CD4-positive, alpha-beta T cell (primary cell): Measurements from ENCODE around the gene CDH13. TPM values are rescaled to one million over a fixed set of nuclear protein-coding genes. Genes with fewer than 3 reads are reported as not detected.

ENCODE experiments used
- ATAC-seq: fragments of 200-7000 bp; cut with Tn5 transposase; one replicate; pipeline ENCODE4 v1.10.0; 2022; ENCODE audit warnings: mild to moderate bottlenecking; ENCODE audit not compliant: poor library complexity
- CTCF ChIA-PET: fragments of 350-600 bp; sonication (Branson Sonifier 250); formaldehyde crosslinking; loops from one replicate; lab custom pipeline; 2021; ENCODE audit warnings: antibody characterized with exemption, inconsistent platforms; lab: Charles Lee
- POLR2A ChIA-PET: fragments of 350-600 bp; sonication (Branson Sonifier 250); formaldehyde crosslinking; loops from one replicate; lab custom pipeline; 2021; ENCODE audit warnings: antibody characterized with exemption, inconsistent platforms; lab: Charles Lee
- DNase-seq, 14 experiments: peaks; one replicate each; pipeline ENCODE4 v3.0.0-alpha.2; 2013 to 2020; ENCODE audit warnings: mixed read lengths in 2 of 14
- H3K27ac ChIP-seq, 2 donors: one replicate each; pipeline versions ENCODE4 v1.5.1 to v1.7.0; 2013; ENCODE audit warnings: low read length in 2 of 2, low read depth in 1 of 2, mild to moderate bottlenecking in 1 of 2
- H3K27me3 ChIP-seq, 2 experiments: 1 replicate in 1 of 2; 2 replicates in 1 of 2; pipeline versions ENCODE4 v1.6.1 to v1.7.0; 2013; ENCODE audit warnings: low read length in 2 of 2, control low read depth in 1 of 2, mild to moderate bottlenecking in 1 of 2, moderate library complexity in 1 of 2; ENCODE audit not compliant: insufficient read depth in 2 of 2, control insufficient read depth in 1 of 2
- H3K36me3 ChIP-seq: one replicate; pipeline ENCODE4 v1.6.1; 2013; ENCODE audit warnings: low read length, control low read depth; ENCODE audit not compliant: insufficient read depth
- H3K4me1 ChIP-seq: one replicate; pipeline ENCODE4 v1.6.1; 2013; ENCODE audit warnings: low read length, control low read depth; ENCODE audit not compliant: insufficient read depth
- H3K4me3 ChIP-seq: one replicate; pipeline ENCODE4 v1.5.1; 2013; ENCODE audit warnings: mild to moderate bottlenecking, low read length, moderate library complexity
- H3K9me3 ChIP-seq, 2 experiments: 1 replicate in 1 of 2; 2 replicates in 1 of 2; pipeline versions ENCODE4 v1.6.1 to v1.7.0; 2013; ENCODE audit warnings: low read length in 2 of 2, mild to moderate bottlenecking in 2 of 2, control low read depth in 1 of 2, moderate library complexity in 1 of 2; ENCODE audit not compliant: control insufficient read depth in 1 of 2, insufficient read depth in 1 of 2
- H3K27ac Mint-ChIP-seq: one replicate; pipeline ENCODE4 v1.8.0; 2020; ENCODE audit warnings: mixed read lengths
- H3K27me3 Mint-ChIP-seq: one replicate; pipeline ENCODE4 v1.8.0; 2021; ENCODE audit warnings: mixed read lengths
- H3K36me3 Mint-ChIP-seq: one replicate; pipeline ENCODE4 v1.8.0; 2021; ENCODE audit warnings: low read depth, mixed read lengths
- H3K4me1 Mint-ChIP-seq: one replicate; pipeline ENCODE4 v1.8.0; 2021; ENCODE audit warnings: low read depth, mixed read lengths
- H3K4me3 Mint-ChIP-seq: one replicate; pipeline ENCODE4 v1.8.0; 2020; ENCODE audit warnings: mild to moderate bottlenecking, mixed read lengths
- H3K9me3 Mint-ChIP-seq: one replicate; pipeline ENCODE4 v1.8.0; 2020; ENCODE audit warnings: mixed read lengths
- intact Hi-C, 2 experiments: fragments of 100-400 bp; cut with DNase I in 1 of 2; cut with micrococcal nuclease in 1 of 2; formaldehyde crosslinking; loops; one replicate each; pipeline versions ENCODE4 v1.15.1 to v1.9.0; 2023 to 2025; cut with DNase I, micrococcal nuclease
- total RNA-seq, 174 experiments: library from RNA in 2 of 174; stranded (reverse) in 2 of 174; gene quantifications; one replicate each; pipeline ENCODE4 v1.2.3 and lab custom pipeline; 2021 to 2026
- TF ChIP-seq, protein P1 (sequence below): fragments of 200-600 bp; IDR thresholded peaks from one replicate; pipeline ENCODE4 v1.8.0; 2022; ENCODE audit warnings: antibody characterized with exemption, mild to moderate bottlenecking

The CDH13 gene
- total RNA-seq, 2 experiments from 2014 or later: not detected

DNA sequence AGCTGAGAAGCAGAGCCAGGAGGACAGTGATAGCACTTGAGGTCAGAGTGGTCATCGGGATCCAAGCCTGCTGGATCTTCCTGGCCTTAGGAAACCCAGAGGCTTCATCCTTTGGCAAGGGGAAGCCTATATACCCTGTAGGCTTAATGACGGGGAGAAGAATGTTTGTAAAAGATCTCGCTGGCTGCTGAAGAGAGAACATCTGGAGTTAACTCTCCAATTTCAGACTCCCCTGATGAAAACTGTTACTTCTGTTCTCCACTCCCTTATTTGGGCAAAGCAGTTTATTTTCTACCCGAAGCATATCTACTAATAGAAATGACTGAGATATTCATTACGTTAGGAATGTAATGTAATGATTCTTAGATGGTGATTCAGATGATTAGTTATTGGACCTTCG lies 487.0 kb downstream of the CDH13 start:
- Mint-ChIP-seq H3K36me3 (no peaks in the 10 kb centered on the region), H3K9me3 (no peaks in the 10 kb centered on the region), H3K27me3 (peaks cover 15% of the 10 kb centered on the region), H3K4me3 (no peak overlapping the region), H3K27ac (no peak overlapping the region), H3K4me1 (no peaks in the 10 kb centered on the region)
- TF ChIP-seq, protein P1, sequence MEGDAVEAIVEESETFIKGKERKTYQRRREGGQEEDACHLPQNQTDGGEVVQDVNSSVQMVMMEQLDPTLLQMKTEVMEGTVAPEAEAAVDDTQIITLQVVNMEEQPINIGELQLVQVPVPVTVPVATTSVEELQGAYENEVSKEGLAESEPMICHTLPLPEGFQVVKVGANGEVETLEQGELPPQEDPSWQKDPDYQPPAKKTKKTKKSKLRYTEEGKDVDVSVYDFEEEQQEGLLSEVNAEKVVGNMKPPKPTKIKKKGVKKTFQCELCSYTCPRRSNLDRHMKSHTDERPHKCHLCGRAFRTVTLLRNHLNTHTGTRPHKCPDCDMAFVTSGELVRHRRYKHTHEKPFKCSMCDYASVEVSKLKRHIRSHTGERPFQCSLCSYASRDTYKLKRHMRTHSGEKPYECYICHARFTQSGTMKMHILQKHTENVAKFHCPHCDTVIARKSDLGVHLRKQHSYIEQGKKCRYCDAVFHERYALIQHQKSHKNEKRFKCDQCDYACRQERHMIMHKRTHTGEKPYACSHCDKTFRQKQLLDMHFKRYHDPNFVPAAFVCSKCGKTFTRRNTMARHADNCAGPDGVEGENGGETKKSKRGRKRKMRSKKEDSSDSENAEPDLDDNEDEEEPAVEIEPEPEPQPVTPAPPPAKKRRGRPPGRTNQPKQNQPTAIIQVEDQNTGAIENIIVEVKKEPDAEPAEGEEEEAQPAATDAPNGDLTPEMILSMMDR: no peak
- no peaks in the 10 kb centered on the region for H3K27me3 ChIP-seq
- ATAC-seq (no peak), DNase-seq (no peak)
- H3K9me3 ChIP-seq: peaks cover 0 to 4% of the 10 kb centered on the region in 2 experiments
- no peak overlapping the region for H3K4me3 ChIP-seq
- H3K27ac ChIP-seq: no peak overlapping the region
- ChIA-PET POLR2A (no interaction called here), CTCF (no interaction called here)
- intact Hi-C loops: no loop called here
- H3K36me3 ChIP-seq: no peaks in the 10 kb centered on the region
- H3K4me1 ChIP-seq: no peaks in the 10 kb centered on the region

DNA sequence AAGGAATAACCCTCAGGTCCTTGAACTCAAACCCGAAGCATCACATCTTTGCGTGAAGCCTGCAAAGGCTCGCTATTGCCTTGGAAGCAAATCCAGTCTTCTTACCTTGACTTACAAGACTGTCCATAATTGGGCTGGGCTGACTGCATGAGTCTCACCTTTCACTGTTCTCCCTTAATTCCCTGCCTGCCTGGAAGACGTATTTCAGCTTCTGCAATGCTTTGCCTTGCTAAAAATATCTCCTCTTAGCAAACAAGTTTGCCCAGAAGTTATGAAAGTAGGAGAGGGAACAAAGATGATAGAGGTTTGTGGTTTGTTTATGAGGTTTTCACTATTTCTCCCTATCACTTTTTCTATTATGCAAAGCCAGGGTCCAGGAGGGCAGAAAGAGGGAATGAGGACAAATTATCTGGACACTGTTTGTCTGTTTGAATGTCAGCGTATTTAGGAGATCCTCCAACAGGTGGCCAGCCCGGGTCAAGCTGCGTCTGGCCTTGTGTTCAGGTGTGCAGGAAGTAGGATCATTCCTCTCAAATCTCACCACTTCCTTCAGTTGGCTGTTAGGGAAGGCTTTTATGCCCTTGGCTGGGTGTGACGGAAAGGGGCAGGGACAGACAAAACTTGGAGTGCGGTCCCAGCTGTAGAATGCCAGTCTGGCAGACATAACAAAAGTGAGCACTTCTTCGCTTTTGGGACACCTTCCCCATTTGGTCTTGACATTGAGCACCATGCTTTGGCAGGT lies 488.9 kb downstream of the CDH13 start:
- peaks cover 0 to 4% of the 10 kb centered on the region in 2 experiments for H3K9me3 ChIP-seq
- TF ChIP-seq, protein P1: no peak
- no peak for ATAC-seq
- no peaks in the 10 kb centered on the region for H3K36me3 ChIP-seq
- no peak for DNase-seq
- H3K27me3 ChIP-seq: no peaks in the 10 kb centered on the region
- Mint-ChIP-seq H3K9me3 (no peaks in the 10 kb centered on the region), H3K4me3 (no peak overlapping the region), H3K27me3 (peaks cover 4% of the 10 kb centered on the region), H3K36me3 (no peaks in the 10 kb centered on the region), H3K4me1 (no peaks in the 10 kb centered on the region), H3K27ac (no peak overlapping the region)
- CTCF ChIA-PET: no interaction called here
- intact Hi-C loops: no loop called here
- H3K27ac ChIP-seq: no peak overlapping the region
- no peaks in the 10 kb centered on the region for H3K4me1 ChIP-seq
- no peak overlapping the region for H3K4me3 ChIP-seq
- POLR2A ChIA-PET: no interaction called here

DNA sequence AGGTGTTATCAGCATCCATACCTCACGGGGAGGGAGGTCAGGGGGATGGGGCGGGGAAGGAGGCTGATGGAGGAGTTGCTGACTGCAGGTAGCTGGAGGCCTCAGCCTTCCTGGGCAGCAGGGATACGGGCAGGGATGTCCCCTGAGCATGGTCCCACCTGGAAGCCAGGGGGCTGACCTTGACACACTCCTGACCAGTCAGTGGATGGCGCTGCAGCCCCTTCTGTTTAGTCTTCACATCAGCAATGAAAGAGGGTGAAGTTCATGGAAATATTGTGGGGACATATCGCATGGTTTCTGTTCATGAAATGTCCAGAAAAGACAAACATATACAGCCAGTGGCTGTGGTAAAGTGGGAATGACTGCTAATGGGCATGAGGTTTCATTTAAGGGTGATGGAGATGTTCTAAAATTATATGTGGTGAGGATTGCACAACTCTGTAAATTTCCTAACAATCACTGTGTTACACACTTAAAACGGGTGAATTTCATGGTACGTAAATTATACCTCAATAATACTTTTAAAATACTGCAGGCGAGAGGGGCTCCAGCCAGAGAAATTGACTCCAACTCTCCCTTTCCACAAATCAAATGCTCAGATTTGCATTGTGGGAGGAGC lies 489.6 kb downstream of the CDH13 start:
- Histone ChIP-seq H3K36me3 (no peaks in the 10 kb centered on the region), H3K27me3 (no peaks in the 10 kb centered on the region), H3K27ac (no peak overlapping the region), H3K4me1 (no peaks in the 10 kb centered on the region), H3K4me3 (no peak overlapping the region), H3K9me3 (peaks cover 0 to 4% of the 10 kb centered on the region in 2 experiments)
- H3K36me3 Mint-ChIP-seq: no peaks in the 10 kb centered on the region
- DNase-seq: no peak
- H3K27me3 Mint-ChIP-seq: peaks cover under 1% of the 10 kb centered on the region
- no peaks in the 10 kb centered on the region for H3K9me3 Mint-ChIP-seq
- CTCF ChIA-PET: no interaction called here
- no peak for ATAC-seq
- no peak overlapping the region for H3K4me3 Mint-ChIP-seq
- TF ChIP-seq, protein P1: no peak
- no peak overlapping the region for H3K27ac Mint-ChIP-seq
- intact Hi-C loops: no loop called here
- H3K4me1 Mint-ChIP-seq: no peaks in the 10 kb centered on the region
- POLR2A ChIA-PET: no interaction called here
